NCI-H2196 treated with DMSO at 0.1 percent for 48 hours (cell line): Measurements from ENCODE around the gene HERC3.
"Not testable (repeated sequence)": the region's sequence is repeated elsewhere in the genome, so short reads cannot be mapped to it uniquely, and the experiment has no call there.

Experiments
- DNase-seq: peaks from one replicate; lab custom pipeline; 2025; ENCODE audit not compliant: unreplicated experiment; lab: John Stamatoyannopoulos, UW

Gene HERC3

GRCh38 chr4:88606832-88607231 lies 14.6 kb downstream of the HERC3 start:
- no peak for DNase-seq

- DNase-seq, result no peak
Observed at GRCh38 chr4:88609387-88609786, 17.1 kb downstream of the HERC3 start.

GRCh38 chr4:88609794-88610193 lies 17.5 kb downstream of the HERC3 start:
- not testable (repeated sequence) for DNase-seq

GRCh38 chr4:88610771-88611170 lies 18.5 kb downstream of the HERC3 start:
- no peak for DNase-seq

- no peak for DNase-seq
Observed at GRCh38 chr4:88613417-88613875, 21.2 kb downstream of the HERC3 start.

- no peak for DNase-seq
Observed at GRCh38 chr4:88614058-88614457, 21.8 kb downstream of the HERC3 start.

- no peak for DNase-seq
Observed at GRCh38 chr4:88616275-88617150, 24.2 kb downstream of the HERC3 start.

- no peak for DNase-seq
Observed at GRCh38 chr4:88618782-88619485, 26.7 kb downstream of the HERC3 start.

GRCh38 chr4:88619971-88620370 lies 27.7 kb downstream of the HERC3 start:
- DNase-seq, result no peak

- no peak for DNase-seq
Observed at GRCh38 chr4:88621763-88622327, 29.6 kb downstream of the HERC3 start.

GRCh38 chr4:88623097-88623496 lies 30.8 kb downstream of the HERC3 start:
- DNase-seq, result no peak

- DNase-seq, result no peak
Observed at GRCh38 chr4:88628746-88629145, 36.5 kb downstream of the HERC3 start.

- no peak for DNase-seq
Observed at GRCh38 chr4:88629826-88630225, 37.5 kb downstream of the HERC3 start.

GRCh38 chr4:88630756-88631155 lies 38.5 kb downstream of the HERC3 start:
- DNase-seq, result no peak

- DNase-seq, result no peak
Observed at GRCh38 chr4:88643932-88644331, 51.7 kb downstream of the HERC3 start.

- no peak for DNase-seq
Observed at GRCh38 chr4:88645994-88646393, 53.7 kb downstream of the HERC3 start.

GRCh38 chr4:88646528-88647280 lies 54.4 kb downstream of the HERC3 start:
- DNase-seq, result no peak

- DNase-seq, result no peak
Observed at GRCh38 chr4:88649716-88650115, 57.4 kb downstream of the HERC3 start.

GRCh38 chr4:88653371-88653946 lies 61.2 kb downstream of the HERC3 start:
- no peak for DNase-seq

- DNase-seq, result no peak
Observed at GRCh38 chr4:88655226-88655625, 62.9 kb downstream of the HERC3 start.
